ENCODE measurements around the gene TNFRSF19. TPM values are rescaled to one million over a fixed set of nuclear protein-coding genes. Genes with fewer than 3 reads are reported as not detected.

TNFRSF19 gene
- total and polyA plus RNA-seq, 2 of the 4 experiments (the other 2 are of a cell fraction): 18.6 to 26.3 TPM

GRCh38 chr13:23695711-23696464, 125.7 kb downstream of the TNFRSF19 start:
- Histone ChIP-seq H2BK5ac (ENCODE audit: low read depth, low read length, poor library complexity, severe bottlenecking) (no peak overlapping the region), H3K79me1 (ENCODE audit: low read depth in 1 of 2, low read length in 2 of 2) (no peaks in the 10 kb centered on the region), H4K91ac (ENCODE audit: insufficient read depth, low read depth, low read length) (peak overlapping the region; percentile 31; the same call in 1 of the 2 replicates), H3K4me3 (ENCODE audit: insufficient read depth, low read depth, low read length) (no peak overlapping the region), H2AK5ac (ENCODE audit: low read depth, low read length) (peak overlapping the region; percentile 67), H3K23ac (ENCODE audit: low read depth, low read length) (no peak overlapping the region), H3K27me3 (ENCODE audit: control insufficient read depth, insufficient read depth, low read length) (no peaks in the 10 kb centered on the region), H3K9me1 (ENCODE audit: insufficient read depth, low read length) (no peaks in the 10 kb centered on the region), H4K5ac (ENCODE audit: low read depth, low read length) (peak overlapping the region; percentile 19), H3K27ac (ENCODE audit: insufficient read depth, low read length) (no peak overlapping the region), H3K9ac (ENCODE audit: low read depth, low read length) (no peak overlapping the region), H2BK15ac (ENCODE audit: low read depth, low read length) (peak overlapping the region; percentile 56; the same call in 1 of the 3 replicates), H3K4ac (ENCODE audit: low read depth, low read length) (peak overlapping the region; percentile 77), H3K18ac (ENCODE audit: low read depth, low read length) (peak overlapping the region; percentile 16; the same call in 1 of the 2 replicates), H4K20me1 (ENCODE audit: insufficient read depth, low read length) (no peaks in the 10 kb centered on the region), H2AK9ac (replicated peaks; ENCODE audit: low read depth, low read length, poor library complexity) (peak overlapping the region; percentile 85), H3K4me2 (ENCODE audit: low read depth, low read length) (no peak overlapping the region), H3K14ac (replicated peaks; ENCODE audit: low read depth, low read length) (no peak overlapping the region; the same call in 1 of the 2 replicates), H3K9me3 (ENCODE audit: control insufficient read depth, insufficient read depth, low read length) (no peaks in the 10 kb centered on the region), H2BK120ac (ENCODE audit: low read depth, low read length) (peak overlapping the region; percentile 77; the same call in 1 of the 2 replicates), H2AFZ (replicated peaks; ENCODE audit: low read length, poor library complexity) (peak overlapping the region; percentile 74), H4K8ac (ENCODE audit: low read depth in 2 of 2, low read length in 2 of 2) (no peak overlapping the region; a peak in 1 of 4 replicates), H2BK20ac (ENCODE audit: low read depth, low read length) (0 out of 2 replicates have a peak overlapping the region, but pooled peaks have one; percentile 39), H3K56ac (ENCODE audit: extremely low read depth, insufficient read depth, low read length) (no peak overlapping the region), H3K36me3 (ENCODE audit: control insufficient read depth, insufficient read depth, low read length) (no peaks in the 10 kb centered on the region), H3K4me1 (ENCODE audit: control insufficient read depth, insufficient read depth, low read length) (peaks cover 6% of the 10 kb centered on the region)
- TF ChIP-seq, protein P1, sequence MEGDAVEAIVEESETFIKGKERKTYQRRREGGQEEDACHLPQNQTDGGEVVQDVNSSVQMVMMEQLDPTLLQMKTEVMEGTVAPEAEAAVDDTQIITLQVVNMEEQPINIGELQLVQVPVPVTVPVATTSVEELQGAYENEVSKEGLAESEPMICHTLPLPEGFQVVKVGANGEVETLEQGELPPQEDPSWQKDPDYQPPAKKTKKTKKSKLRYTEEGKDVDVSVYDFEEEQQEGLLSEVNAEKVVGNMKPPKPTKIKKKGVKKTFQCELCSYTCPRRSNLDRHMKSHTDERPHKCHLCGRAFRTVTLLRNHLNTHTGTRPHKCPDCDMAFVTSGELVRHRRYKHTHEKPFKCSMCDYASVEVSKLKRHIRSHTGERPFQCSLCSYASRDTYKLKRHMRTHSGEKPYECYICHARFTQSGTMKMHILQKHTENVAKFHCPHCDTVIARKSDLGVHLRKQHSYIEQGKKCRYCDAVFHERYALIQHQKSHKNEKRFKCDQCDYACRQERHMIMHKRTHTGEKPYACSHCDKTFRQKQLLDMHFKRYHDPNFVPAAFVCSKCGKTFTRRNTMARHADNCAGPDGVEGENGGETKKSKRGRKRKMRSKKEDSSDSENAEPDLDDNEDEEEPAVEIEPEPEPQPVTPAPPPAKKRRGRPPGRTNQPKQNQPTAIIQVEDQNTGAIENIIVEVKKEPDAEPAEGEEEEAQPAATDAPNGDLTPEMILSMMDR (conservative IDR thresholded peaks at IDR 0.05; ENCODE audit: low read depth, low read length): no peak
- TF ChIP-seq CHD1 (IDR thresholded peaks at IDR 0.05; ENCODE audit: low read depth, low read length) (no peak), ELK1 (IDR thresholded peaks at IDR 0.05; ENCODE audit: borderline replicate concordance, low read depth, low read length) (no peak), BHLHE40 (IDR thresholded peaks at IDR 0.05; ENCODE audit: low read depth, low read length) (no peak), FOS (IDR thresholded peaks at IDR 0.05; ENCODE audit: low read depth, low read length) (no peak), NFE2L2 (IDR thresholded peaks at IDR 0.05; ENCODE audit: low read depth, low read length) (no peak), MXI1 (IDR thresholded peaks at IDR 0.05; ENCODE audit: borderline replicate concordance, low read depth, low read length) (no peak), CEBPB (IDR thresholded peaks at IDR 0.05; ENCODE audit: low read depth, low read length) (no peak), RCOR1 (IDR thresholded peaks at IDR 0.05; ENCODE audit: insufficient replicate concordance, low read length) (no peak), RFX5 (IDR thresholded peaks at IDR 0.05; ENCODE audit: low read depth, low read length) (no peak), SMC3 (IDR thresholded peaks at IDR 0.05; ENCODE audit: low read depth, low read length) (no peak), RAD21 (IDR thresholded peaks at IDR 0.05; ENCODE audit: low read length) (no peak), POLR2A (IDR thresholded peaks at IDR 0.05; ENCODE audit: low read depth, low read length) (no peak)
- TF ChIP-seq, protein P2, sequence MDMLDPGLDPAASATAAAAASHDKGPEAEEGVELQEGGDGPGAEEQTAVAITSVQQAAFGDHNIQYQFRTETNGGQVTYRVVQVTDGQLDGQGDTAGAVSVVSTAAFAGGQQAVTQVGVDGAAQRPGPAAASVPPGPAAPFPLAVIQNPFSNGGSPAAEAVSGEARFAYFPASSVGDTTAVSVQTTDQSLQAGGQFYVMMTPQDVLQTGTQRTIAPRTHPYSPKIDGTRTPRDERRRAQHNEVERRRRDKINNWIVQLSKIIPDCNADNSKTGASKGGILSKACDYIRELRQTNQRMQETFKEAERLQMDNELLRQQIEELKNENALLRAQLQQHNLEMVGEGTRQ (IDR thresholded peaks at IDR 0.05; ENCODE audit: low read depth, low read length): no peak
- CTCF ChIA-PET: no interaction called here
- BruUV-seq (replicated peaks): no TSS peak
- dilution Hi-C loops (cut with HindIII; ENCODE audit: low sequenced_read_pairs, unreplicated experiment): no loop called here
- POLR2A ChIA-PET (ENCODE audit: unreplicated experiment): no interaction called here
- intact Hi-C loops (cut with micrococcal nuclease): no loop called here
- 88% methylated on average over 21 of the region's 46 CpGs; no CpG with 5 or more reads in 1 of the 2 experiments for WGBS, 2 experiments (ENCODE audit: extremely low coverage in 2 of 2, insufficient read length in 1 of 2)
- DNase-seq (no peak), ATAC-seq (ENCODE audit: low read depth) (no peak)
- in situ Hi-C loops (cut with MboI; ENCODE audit: low sequenced_read_pairs): no loop called here

All from IMR-90 (cell line).